H9 (cell line): Measurements from ENCODE around the gene PLEKHA8. TPM values are rescaled to one million over a fixed set of nuclear protein-coding genes. Genes with fewer than 3 reads are reported as not detected.

Source experiments
- DNase-seq: peaks from one replicate; pipeline ENCODE4 v3.0.0-alpha.2; 2017
- H2AFZ ChIP-seq: one replicate; pipeline ENCODE4 v1.6.1; 2013; ENCODE audit warnings: mild to moderate bottlenecking, low read length, control low read depth, moderate library complexity
- H2AK5ac ChIP-seq: 2 replicates; pipeline ENCODE4 v1.6.1; 2013; ENCODE audit warnings: low read length, control low read depth, mixed read lengths; ENCODE audit not compliant: insufficient read length
- H2BK120ac ChIP-seq: one replicate; pipeline ENCODE4 v1.6.1; 2013; ENCODE audit warnings: low read depth, mild to moderate bottlenecking, low read length, control low read depth, inconsistent platforms; ENCODE audit not compliant: poor library complexity, severe bottlenecking
- H2BK12ac ChIP-seq: 2 replicates; pipeline ENCODE4 v1.6.1; 2013; ENCODE audit warnings: low read length, control low read depth, mixed read lengths, low read depth; ENCODE audit not compliant: insufficient read length
- H2BK15ac ChIP-seq: 2 replicates; pipeline ENCODE4 v1.6.1; 2013; ENCODE audit warnings: low read depth, low read length, control low read depth
- H2BK20ac ChIP-seq: one replicate; pipeline ENCODE4 v1.6.1; 2013; ENCODE audit warnings: low read depth, mild to moderate bottlenecking, low read length, control low read depth, inconsistent platforms; ENCODE audit not compliant: poor library complexity, severe bottlenecking
- H2BK5ac ChIP-seq: 2 replicates; pipeline ENCODE4 v1.6.1; 2013; ENCODE audit warnings: low read length, control low read depth, mixed read lengths; ENCODE audit not compliant: insufficient read length
- H3K14ac ChIP-seq: 2 replicates; pipeline ENCODE4 v1.6.1; 2013; ENCODE audit warnings: low read length, control low read depth; ENCODE audit not compliant: insufficient read depth
- H3K18ac ChIP-seq: 2 replicates; pipeline ENCODE4 v1.6.1; 2013; ENCODE audit warnings: low read depth, mild to moderate bottlenecking, mixed read lengths, low read length, control low read depth; ENCODE audit not compliant: insufficient read length
- H3K23ac ChIP-seq: 2 replicates; pipeline ENCODE4 v1.6.1; 2013; ENCODE audit warnings: low read length, control low read depth, mixed read lengths, low read depth; ENCODE audit not compliant: insufficient read length
- H3K23me2 ChIP-seq: 2 replicates; pipeline ENCODE4 v1.6.1; 2013; ENCODE audit warnings: low read depth, mild to moderate bottlenecking, mixed read lengths, low read length, control low read depth; ENCODE audit not compliant: insufficient read length, poor library complexity, severe bottlenecking
- H3K27ac ChIP-seq: 2 replicates; pipeline ENCODE4 v1.5.1; 2013; ENCODE audit warnings: low read length, control low read depth, mixed read lengths, low read depth; ENCODE audit not compliant: insufficient read length
- H3K27me3 ChIP-seq: 2 replicates; pipeline ENCODE4 v1.6.1; 2013; ENCODE audit warnings: low read length, control low read depth, inconsistent platforms; ENCODE audit not compliant: insufficient read depth
- H3K4ac ChIP-seq: 2 replicates; pipeline ENCODE4 v1.6.1; 2013; ENCODE audit warnings: low read depth, mild to moderate bottlenecking, control low read depth, inconsistent platforms, low read length, moderate library complexity
- H3K4me1 ChIP-seq: 2 replicates; pipeline ENCODE4 v1.6.1; 2013; ENCODE audit warnings: low read length, control low read depth, inconsistent platforms; ENCODE audit not compliant: insufficient read depth
- H3K4me2 ChIP-seq: 2 replicates; pipeline ENCODE4 v1.6.1; 2013; ENCODE audit warnings: low read length, control low read depth, mixed read lengths; ENCODE audit not compliant: insufficient read length, insufficient read depth
- H3K56ac ChIP-seq: 2 replicates; pipeline ENCODE4 v1.6.1; 2013; ENCODE audit warnings: low read depth, mild to moderate bottlenecking, mixed read lengths, low read length, control low read depth; ENCODE audit not compliant: insufficient read length
- H3K79me1 ChIP-seq: 2 replicates; pipeline ENCODE4 v1.6.1; 2013; ENCODE audit warnings: low read depth, mild to moderate bottlenecking, moderate library complexity, low read length, control low read depth, inconsistent platforms; ENCODE audit not compliant: insufficient read depth, poor library complexity, severe bottlenecking
- H3K79me2 ChIP-seq: 2 replicates; pipeline ENCODE4 v1.6.1; 2013; ENCODE audit warnings: low read length, control low read depth, inconsistent platforms; ENCODE audit not compliant: insufficient read depth
- H3K9ac ChIP-seq: 2 replicates; pipeline ENCODE4 v1.6.1; 2013; ENCODE audit warnings: low read length, control low read depth, mixed read lengths; ENCODE audit not compliant: insufficient read length; ENCODE audit errors: extremely low read depth
- H3K9me3 ChIP-seq: one replicate; pipeline ENCODE4 v1.6.1; 2013; ENCODE audit warnings: low read depth, low read length, inconsistent platforms; ENCODE audit not compliant: control insufficient read depth
- H3T11ph ChIP-seq: one replicate; pipeline ENCODE4 v1.6.1; 2013; ENCODE audit warnings: mild to moderate bottlenecking, low read length, control low read depth, inconsistent platforms
- H4K20me1 ChIP-seq: one replicate; pipeline ENCODE4 v1.6.1; 2013; ENCODE audit not compliant: control insufficient read depth, insufficient read length, insufficient read depth
- H4K5ac ChIP-seq: 2 replicates; pipeline ENCODE4 v1.6.1; 2013; ENCODE audit warnings: low read depth, mild to moderate bottlenecking, mixed read lengths, low read length, control low read depth; ENCODE audit not compliant: insufficient read length
- H4K8ac ChIP-seq: replicated peaks from 2 replicates; pipeline ENCODE4 v1.6.1; 2013; ENCODE audit warnings: low read length, control low read depth, mixed read lengths, low read depth; ENCODE audit not compliant: insufficient read length
- H4K91ac ChIP-seq: 2 replicates; pipeline ENCODE4 v1.6.1; 2013; ENCODE audit warnings: low read depth, mild to moderate bottlenecking, moderate library complexity, mixed read lengths, low read length, control low read depth; ENCODE audit not compliant: insufficient read length
- H3K27ac Mint-ChIP-seq, 3 experiments: 2 replicates in 2 of 3; 3 replicates in 1 of 3; pipeline ENCODE4 v1.8.0; 2020 to 2021; ENCODE audit warnings: mixed read lengths in 3 of 3, mild to moderate bottlenecking in 1 of 3, moderate library complexity in 1 of 3
- H3K27me3 Mint-ChIP-seq: 2 replicates; pipeline ENCODE4 v1.8.0; 2021; ENCODE audit warnings: low read depth, mild to moderate bottlenecking, moderate library complexity, mixed read lengths
- H3K36me3 Mint-ChIP-seq, 3 experiments: 2 replicates in 2 of 3; 3 replicates in 1 of 3; pipeline ENCODE4 v1.8.0; 2020 to 2021; ENCODE audit warnings: low read depth in 3 of 3, mixed read lengths in 3 of 3; ENCODE audit not compliant: insufficient read depth in 1 of 3
- H3K4me1 Mint-ChIP-seq, 2 experiments: 2 replicates each; pipeline ENCODE4 v1.8.0; 2020; ENCODE audit warnings: mixed read lengths in 2 of 2
- H3K4me3 Mint-ChIP-seq, 2 experiments: 2 replicates in 1 of 2; 3 replicates in 1 of 2; pipeline ENCODE4 v1.8.0; 2020 to 2021; ENCODE audit warnings: mild to moderate bottlenecking in 2 of 2, mixed read lengths in 2 of 2, moderate library complexity in 1 of 2
- H3K9me3 Mint-ChIP-seq, 2 experiments: 2 replicates in 1 of 2; 3 replicates in 1 of 2; pipeline ENCODE4 v1.8.0; 2020; ENCODE audit warnings: mild to moderate bottlenecking in 2 of 2, mixed read lengths in 2 of 2, moderate library complexity in 1 of 2
- total RNA-seq: library from RNA; stranded (reverse); gene quantifications from 2 replicates; pipeline ENCODE4 v1.2.1, GENCODE V29; 2021
- TF ChIP-seq, protein P1 (sequence below): fragments of 200-600 bp; sonication (generic); conservative IDR thresholded peaks from 3 replicates; pipeline ENCODE4 v1.8.0; 2021; ENCODE audit warnings: antibody characterized with exemption, mild to moderate bottlenecking

The PLEKHA8 gene
- total RNA-seq, 1 experiment from 2014 or later, result 37.0 TPM

GRCh38 chr7:30068117-30068516 lies 39.9 kb downstream of the PLEKHA8 start:
- no peak overlapping the region for H3K27ac Mint-ChIP-seq
- H3K4me3 Mint-ChIP-seq, result no peak overlapping the region
- Histone ChIP-seq H3K4me2 (no peak overlapping the region), H4K8ac (no peak overlapping the region), H3K23ac (no peak overlapping the region), H3K14ac (no peak overlapping the region), H4K20me1 (no peaks in the 10 kb centered on the region), H2AFZ (no peak overlapping the region), H2BK120ac (no peak overlapping the region), H3K79me2 (no peaks in the 10 kb centered on the region), H2BK20ac (no peak overlapping the region), H3T11ph (no peak overlapping the region), H3K27me3 (no peaks in the 10 kb centered on the region), H3K56ac (no peak overlapping the region), H2BK12ac (no peak overlapping the region), H2BK5ac (no peak overlapping the region), H3K4ac (no peak overlapping the region), H3K79me1 (no peaks in the 10 kb centered on the region), H4K91ac (no peak overlapping the region), H2AK5ac (no peak overlapping the region), H3K9ac (no peak overlapping the region), H2BK15ac (no peak overlapping the region), H3K18ac (no peak overlapping the region), H3K27ac (no peak overlapping the region), H3K9me3 (no peaks in the 10 kb centered on the region), H4K5ac (no peak overlapping the region), H3K23me2 (no peaks in the 10 kb centered on the region), H3K4me1 (no peaks in the 10 kb centered on the region)
- TF ChIP-seq, protein P1, sequence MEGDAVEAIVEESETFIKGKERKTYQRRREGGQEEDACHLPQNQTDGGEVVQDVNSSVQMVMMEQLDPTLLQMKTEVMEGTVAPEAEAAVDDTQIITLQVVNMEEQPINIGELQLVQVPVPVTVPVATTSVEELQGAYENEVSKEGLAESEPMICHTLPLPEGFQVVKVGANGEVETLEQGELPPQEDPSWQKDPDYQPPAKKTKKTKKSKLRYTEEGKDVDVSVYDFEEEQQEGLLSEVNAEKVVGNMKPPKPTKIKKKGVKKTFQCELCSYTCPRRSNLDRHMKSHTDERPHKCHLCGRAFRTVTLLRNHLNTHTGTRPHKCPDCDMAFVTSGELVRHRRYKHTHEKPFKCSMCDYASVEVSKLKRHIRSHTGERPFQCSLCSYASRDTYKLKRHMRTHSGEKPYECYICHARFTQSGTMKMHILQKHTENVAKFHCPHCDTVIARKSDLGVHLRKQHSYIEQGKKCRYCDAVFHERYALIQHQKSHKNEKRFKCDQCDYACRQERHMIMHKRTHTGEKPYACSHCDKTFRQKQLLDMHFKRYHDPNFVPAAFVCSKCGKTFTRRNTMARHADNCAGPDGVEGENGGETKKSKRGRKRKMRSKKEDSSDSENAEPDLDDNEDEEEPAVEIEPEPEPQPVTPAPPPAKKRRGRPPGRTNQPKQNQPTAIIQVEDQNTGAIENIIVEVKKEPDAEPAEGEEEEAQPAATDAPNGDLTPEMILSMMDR, result no peak
- H3K4me1 Mint-ChIP-seq, result no peaks in the 10 kb centered on the region
- H3K36me3 Mint-ChIP-seq, result peaks cover 17 to 28% (median 28%) of the 10 kb centered on the region in 3 experiments
- H3K27me3 Mint-ChIP-seq, result no peaks in the 10 kb centered on the region
- DNase-seq, result no peak
- H3K9me3 Mint-ChIP-seq, result no peaks in the 10 kb centered on the region
